Memory B cell (primary cell): ENCODE measurements around the gene FAF1.

ENCODE experiments used
- ATAC-seq: fragments of 150-1000 bp; cut with Tn5 transposase; 2 replicates; pipeline ENCODE4 v1.10.0; 2021; ENCODE audit warnings: low read depth, mild to moderate bottlenecking, moderate library complexity
- DNase-seq, 2 donors: peaks; one replicate each; pipeline ENCODE4 v3.0.0; 2022; ENCODE audit warnings: low spot score in 2 of 2
- H3K27ac Mint-ChIP-seq: one replicate; pipeline ENCODE4 v1.8.0; 2022; ENCODE audit warnings: mild to moderate bottlenecking, moderate library complexity, mixed read lengths
- H3K27me3 Mint-ChIP-seq: one replicate; pipeline ENCODE4 v1.8.0; 2022; ENCODE audit warnings: mixed read lengths
- H3K36me3 Mint-ChIP-seq: one replicate; pipeline ENCODE4 v1.8.0; 2022; ENCODE audit warnings: mild to moderate bottlenecking, mixed read lengths
- H3K4me1 Mint-ChIP-seq: one replicate; pipeline ENCODE4 v1.8.0; 2022; ENCODE audit warnings: mixed read lengths
- H3K4me3 Mint-ChIP-seq: one replicate; pipeline ENCODE4 v1.8.0; 2022; ENCODE audit warnings: mild to moderate bottlenecking, moderate library complexity, mixed read lengths
- H3K9me3 Mint-ChIP-seq: one replicate; pipeline ENCODE4 v1.8.0; 2022; ENCODE audit warnings: mixed read lengths

The FAF1 gene

GRCh38 chr1:50622259-50622658, 337.8 kb downstream of the FAF1 start:
- Mint-ChIP-seq H3K4me1 (no peaks in the 10 kb centered on the region), H3K27me3 (no peaks in the 10 kb centered on the region), H3K27ac (no peak overlapping the region), H3K4me3 (no peak overlapping the region), H3K36me3 (peaks cover 16% of the 10 kb centered on the region), H3K9me3 (peaks cover 3% of the 10 kb centered on the region)
- ATAC-seq, result no peak
- no peak for DNase-seq

GRCh38 chr1:50620680-50621329, 339.3 kb downstream of the FAF1 start:
- H3K27me3 Mint-ChIP-seq, result no peaks in the 10 kb centered on the region
- DNase-seq, result no peak
- ATAC-seq, result no peak

GRCh38 chr1:50615036-50615750, 344.9 kb downstream of the FAF1 start:
- Mint-ChIP-seq H3K9me3 (peaks cover 3% of the 10 kb centered on the region), H3K27me3 (no peaks in the 10 kb centered on the region), H3K36me3 (peaks cover 14% of the 10 kb centered on the region), H3K27ac (no peak overlapping the region), H3K4me1 (peaks cover 3% of the 10 kb centered on the region), H3K4me3 (no peak overlapping the region)
- ATAC-seq, result no peak
- no peak for DNase-seq

More at GRCh38 chr1:50620680-50621329, 339.3 kb downstream of the FAF1 start:
- peaks cover 3% of the 10 kb centered on the region for H3K9me3 Mint-ChIP-seq
- no peak overlapping the region for H3K4me3 Mint-ChIP-seq
- H3K27ac Mint-ChIP-seq, result no peak overlapping the region
- peaks cover 20% of the 10 kb centered on the region for H3K36me3 Mint-ChIP-seq
- H3K4me1 Mint-ChIP-seq, result no peaks in the 10 kb centered on the region

- ATAC-seq (no peak), DNase-seq (no peak)
- Mint-ChIP-seq H3K4me1 (peaks cover 3% of the 10 kb centered on the region), H3K9me3 (no peaks in the 10 kb centered on the region), H3K27me3 (no peaks in the 10 kb centered on the region), H3K36me3 (peaks cover 9% of the 10 kb centered on the region), H3K4me3 (no peak overlapping the region), H3K27ac (no peak overlapping the region)
These were observed 348.4 kb downstream of the FAF1 start for GRCh38 chr1:50611675-50612074.

- Mint-ChIP-seq H3K9me3 (no peaks in the 10 kb centered on the region), H3K27me3 (no peaks in the 10 kb centered on the region), H3K4me3 (no peak overlapping the region), H3K4me1 (peaks cover 3% of the 10 kb centered on the region), H3K27ac (no peak overlapping the region), H3K36me3 (peaks cover 7% of the 10 kb centered on the region)
- DNase-seq, result no peak
- ATAC-seq, result no peak
These were observed 349.5 kb downstream of the FAF1 start for GRCh38 chr1:50610563-50610962.

GRCh38 chr1:50609508-50609907, 350.6 kb downstream of the FAF1 start:
- DNase-seq (no peak), ATAC-seq (no peak)
- Mint-ChIP-seq H3K27me3 (no peaks in the 10 kb centered on the region), H3K9me3 (no peaks in the 10 kb centered on the region), H3K36me3 (peaks cover 7% of the 10 kb centered on the region), H3K27ac (no peak overlapping the region), H3K4me3 (no peak overlapping the region), H3K4me1 (peaks cover 3% of the 10 kb centered on the region)

GRCh38 chr1:50605186-50605875, 354.7 kb downstream of the FAF1 start:
- no peak overlapping the region for H3K4me3 Mint-ChIP-seq
- no peak overlapping the region for H3K27ac Mint-ChIP-seq

GRCh38 chr1:50604580-50604979, 355.5 kb downstream of the FAF1 start:
- Mint-ChIP-seq H3K36me3 (peaks cover 5% of the 10 kb centered on the region), H3K27me3 (no peaks in the 10 kb centered on the region), H3K27ac (no peak overlapping the region), H3K4me1 (no peaks in the 10 kb centered on the region), H3K9me3 (no peaks in the 10 kb centered on the region), H3K4me3 (no peak overlapping the region)
- DNase-seq (no peak), ATAC-seq (no peak)

More at GRCh38 chr1:50605186-50605875, 354.7 kb downstream of the FAF1 start:
- no peaks in the 10 kb centered on the region for H3K9me3 Mint-ChIP-seq
- no peaks in the 10 kb centered on the region for H3K4me1 Mint-ChIP-seq
- no peak for DNase-seq
- no peak for ATAC-seq
- H3K27me3 Mint-ChIP-seq, result no peaks in the 10 kb centered on the region
- H3K36me3 Mint-ChIP-seq, result peaks cover 5% of the 10 kb centered on the region

GRCh38 chr1:50603274-50604271, 356.5 kb downstream of the FAF1 start:
- Mint-ChIP-seq H3K27me3 (no peaks in the 10 kb centered on the region), H3K4me3 (no peak overlapping the region), H3K4me1 (no peaks in the 10 kb centered on the region), H3K27ac (no peak overlapping the region), H3K9me3 (no peaks in the 10 kb centered on the region), H3K36me3 (peaks cover 5% of the 10 kb centered on the region)
- no peak for ATAC-seq
- no peak for DNase-seq

- H3K27ac Mint-ChIP-seq, result no peak overlapping the region
- DNase-seq, result no peak
- H3K9me3 Mint-ChIP-seq, result no peaks in the 10 kb centered on the region
- H3K4me3 Mint-ChIP-seq, result no peak overlapping the region
- ATAC-seq, result no peak
- H3K27me3 Mint-ChIP-seq, result no peaks in the 10 kb centered on the region
- peaks cover 8% of the 10 kb centered on the region for H3K36me3 Mint-ChIP-seq
- no peaks in the 10 kb centered on the region for H3K4me1 Mint-ChIP-seq
These were observed 360.5 kb downstream of the FAF1 start for GRCh38 chr1:50599546-50599945.

- H3K4me3 Mint-ChIP-seq, result no peak overlapping the region
- H3K9me3 Mint-ChIP-seq, result no peaks in the 10 kb centered on the region
- no peak overlapping the region for H3K27ac Mint-ChIP-seq
- no peak for ATAC-seq
- no peaks in the 10 kb centered on the region for H3K4me1 Mint-ChIP-seq
- no peaks in the 10 kb centered on the region for H3K27me3 Mint-ChIP-seq
- peaks cover 20% of the 10 kb centered on the region for H3K36me3 Mint-ChIP-seq
- DNase-seq, result no peak
These were observed 364.2 kb downstream of the FAF1 start for GRCh38 chr1:50595874-50596273.

GRCh38 chr1:50593515-50593914, 366.6 kb downstream of the FAF1 start:
- Mint-ChIP-seq H3K9me3 (no peaks in the 10 kb centered on the region), H3K4me3 (no peak overlapping the region), H3K27ac (no peak overlapping the region), H3K27me3 (no peaks in the 10 kb centered on the region), H3K4me1 (no peaks in the 10 kb centered on the region), H3K36me3 (peaks cover 33% of the 10 kb centered on the region)
- DNase-seq (no peak), ATAC-seq (no peak)

- Mint-ChIP-seq H3K36me3 (peaks cover 39% of the 10 kb centered on the region), H3K27ac (no peak overlapping the region), H3K27me3 (no peaks in the 10 kb centered on the region), H3K4me3 (no peak overlapping the region), H3K4me1 (no peaks in the 10 kb centered on the region), H3K9me3 (no peaks in the 10 kb centered on the region)
- DNase-seq (no peak), ATAC-seq (no peak)
These were observed 368.5 kb downstream of the FAF1 start for GRCh38 chr1:50591598-50591997.
